Endometrium (tissue), 2 donors: Measurements from ENCODE around the gene TROAP.
"Not testable (repeated sequence)": the region's sequence is repeated elsewhere in the genome, so short reads cannot be mapped to it uniquely, and the experiment has no call there.

Source experiments
- FAIRE-seq: peaks from 2 replicates; lab custom pipeline; 2012; peaks lifted over from hg19 to GRCh38; lab: Jason Lieb, UNC
- donor health status: control.
- donor health status: control.

Gene TROAP

DNA sequence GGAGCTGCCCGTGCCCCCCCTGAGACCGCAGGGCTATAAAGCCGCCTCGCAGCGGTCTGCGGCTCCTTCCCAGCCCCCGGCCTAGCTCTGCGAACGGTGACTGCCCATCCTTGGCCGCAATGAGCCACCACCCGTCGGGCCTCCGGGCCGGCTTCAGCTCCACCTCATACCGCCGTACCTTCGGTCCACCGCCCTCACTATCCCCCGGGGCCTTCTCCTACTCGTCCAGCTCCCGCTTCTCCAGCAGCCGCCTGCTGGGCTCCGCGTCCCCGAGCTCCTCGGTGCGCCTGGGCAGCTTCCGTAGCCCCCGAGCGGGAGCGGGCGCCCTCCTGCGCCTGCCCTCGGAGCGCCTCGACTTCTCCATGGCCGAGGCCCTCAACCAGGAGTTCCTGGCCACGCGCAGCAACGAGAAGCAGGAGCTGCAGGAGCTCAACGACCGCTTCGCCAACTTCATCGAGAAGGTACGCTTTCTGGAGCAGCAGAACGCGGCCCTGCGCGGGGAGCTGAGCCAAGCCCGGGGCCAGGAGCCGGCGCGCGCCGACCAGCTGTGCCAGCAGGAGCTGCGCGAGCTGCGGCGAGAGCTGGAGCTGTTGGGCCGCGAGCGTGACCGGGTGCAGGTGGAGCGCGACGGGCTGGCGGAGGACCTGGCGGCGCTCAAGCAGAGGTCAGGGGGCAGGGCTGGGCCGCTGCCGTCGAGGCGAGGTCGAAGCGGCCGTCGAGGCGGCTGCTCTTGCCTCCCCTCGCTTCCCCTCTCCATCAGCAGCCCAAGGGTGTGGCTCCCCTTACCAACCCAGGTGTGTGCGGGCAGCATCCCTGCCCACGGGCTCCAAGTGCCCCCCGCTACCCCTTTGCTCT, 27.7 kb upstream of the TROAP start, which contains the start of gene PRPH:
PRPH (plus strand) TSS at position 66 of the 855 bp plus-strand sequence; CDS start at position 120, 54 bp downstream.
- no peak for FAIRE-seq

DNA sequence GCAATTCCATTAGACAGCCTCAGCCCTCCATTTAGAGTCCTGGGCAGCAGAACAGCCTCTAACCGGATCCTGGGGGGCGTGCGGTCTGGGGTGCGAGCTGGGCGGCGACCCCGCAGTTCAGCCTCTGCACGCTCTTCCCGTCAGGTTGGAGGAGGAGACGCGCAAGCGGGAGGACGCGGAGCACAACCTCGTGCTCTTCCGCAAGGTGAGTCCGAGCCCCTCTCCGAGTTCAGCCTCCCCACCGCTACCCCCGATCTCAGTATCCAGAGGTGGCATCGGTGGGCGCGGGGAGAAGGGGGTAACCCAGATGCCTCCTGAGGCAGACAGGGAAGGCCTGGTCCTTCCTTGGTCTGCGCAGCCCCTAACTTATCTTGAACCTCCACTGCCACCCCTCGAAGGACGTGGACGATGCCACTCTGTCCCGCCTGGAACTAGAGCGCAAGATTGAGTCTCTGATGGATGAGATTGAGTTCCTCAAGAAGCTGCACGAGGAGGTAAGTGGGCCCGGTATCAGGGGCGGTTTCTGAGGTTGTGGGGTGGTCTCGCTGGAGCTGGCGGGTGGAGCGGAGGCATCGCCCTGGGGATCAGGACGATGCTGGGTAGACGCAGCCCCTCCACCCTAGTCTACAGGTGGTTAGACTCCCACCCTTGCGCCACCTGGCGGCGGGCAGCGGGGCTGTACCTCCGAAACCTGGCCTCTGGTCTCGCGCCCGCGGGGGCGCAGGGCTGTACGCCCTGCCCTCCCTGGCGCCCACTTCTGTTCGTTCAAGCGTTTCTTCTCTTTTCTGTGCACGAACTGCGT, 26.8 kb upstream of the TROAP start:
- FAIRE-seq, result no peak

DNA sequence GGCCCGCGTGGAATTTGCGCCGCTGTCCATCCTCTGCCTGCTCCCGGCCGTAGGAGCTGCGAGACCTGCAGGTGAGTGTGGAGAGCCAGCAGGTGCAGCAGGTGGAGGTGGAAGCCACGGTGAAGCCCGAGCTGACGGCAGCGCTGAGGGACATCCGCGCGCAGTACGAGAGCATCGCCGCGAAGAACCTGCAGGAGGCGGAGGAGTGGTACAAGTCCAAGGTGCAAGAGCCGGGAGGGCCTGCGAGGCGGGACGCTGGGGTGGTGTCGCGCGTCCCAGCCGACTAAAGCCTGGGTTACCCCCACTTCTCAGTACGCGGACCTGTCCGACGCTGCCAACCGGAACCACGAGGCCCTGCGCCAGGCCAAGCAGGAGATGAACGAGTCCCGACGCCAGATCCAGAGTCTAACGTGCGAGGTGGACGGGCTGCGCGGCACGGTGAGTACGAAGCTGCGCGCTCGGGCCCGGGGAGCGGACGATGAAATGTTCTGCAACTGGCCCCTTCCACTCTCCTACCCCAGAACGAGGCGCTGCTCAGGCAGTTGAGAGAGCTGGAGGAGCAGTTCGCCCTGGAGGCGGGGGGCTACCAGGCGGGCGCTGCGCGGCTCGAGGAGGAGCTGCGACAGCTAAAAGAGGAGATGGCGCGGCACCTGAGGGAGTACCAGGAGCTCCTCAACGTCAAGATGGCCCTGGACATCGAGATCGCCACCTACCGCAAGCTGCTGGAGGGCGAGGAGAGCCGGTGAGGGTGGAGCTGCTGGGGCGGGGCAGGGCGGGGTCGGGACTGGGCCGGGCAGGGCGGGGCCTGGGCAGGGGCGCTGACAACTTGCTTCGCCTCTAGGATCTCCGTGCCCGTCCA, 26.0 kb upstream of the TROAP start:
- FAIRE-seq, result no peak

DNA sequence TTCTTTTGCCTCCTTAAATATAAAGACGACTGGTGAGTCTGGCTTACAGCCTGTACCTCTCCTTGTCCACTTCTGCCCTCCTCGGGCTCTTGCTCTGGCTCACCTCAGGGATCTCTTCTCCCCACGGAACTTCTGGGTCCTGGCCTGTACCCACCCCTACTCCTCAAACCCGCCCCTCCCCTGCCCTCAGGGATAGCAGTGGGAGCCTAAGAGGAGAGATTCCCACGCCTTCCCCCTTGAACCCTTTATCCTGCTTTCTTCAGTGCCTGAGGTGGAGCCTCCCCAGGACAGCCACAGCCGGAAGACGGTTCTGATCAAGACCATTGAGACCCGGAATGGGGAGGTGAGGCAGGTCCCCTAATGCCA, 25.4 kb upstream of the TROAP start:
- FAIRE-seq, result no peak

DNA sequence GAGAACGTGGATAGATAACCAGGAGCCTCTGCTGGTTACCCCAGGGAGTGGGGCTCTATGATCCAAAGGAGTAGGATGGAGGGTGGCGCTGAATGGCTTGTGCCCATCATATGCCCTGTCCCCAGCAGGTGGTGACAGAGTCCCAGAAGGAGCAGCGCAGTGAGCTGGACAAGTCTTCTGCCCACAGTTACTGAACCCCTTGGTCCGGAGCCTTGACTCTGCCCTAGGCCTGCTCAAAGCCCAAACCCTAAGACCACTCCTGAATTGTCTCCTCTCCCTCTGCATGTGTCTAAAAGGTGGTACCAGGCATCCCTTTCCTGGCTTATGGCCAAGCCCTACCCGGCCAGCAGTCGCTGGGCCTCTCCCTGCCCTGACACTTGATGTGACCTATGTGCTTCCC, 24.9 kb upstream of the TROAP start:
- no peak for FAIRE-seq

DNA sequence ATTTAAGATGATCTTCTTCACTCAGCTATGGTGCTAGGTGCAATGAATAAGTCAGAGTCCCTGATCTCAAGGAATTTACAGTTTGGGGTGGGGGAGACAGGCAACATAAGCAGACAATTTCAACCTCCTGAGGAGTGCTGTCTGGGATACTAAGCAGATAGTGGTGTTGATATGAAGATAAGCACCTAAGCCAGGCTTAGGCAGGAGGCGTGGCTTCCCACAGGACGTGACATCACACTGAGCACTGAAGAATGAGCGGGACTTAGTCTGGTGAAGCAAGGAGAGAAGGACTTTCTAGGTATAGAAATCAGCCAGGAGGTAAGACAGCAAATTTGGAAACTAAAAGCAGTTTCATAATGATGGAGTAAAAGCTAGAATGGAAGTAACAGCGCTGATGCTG, 21.3 kb upstream of the TROAP start:
- FAIRE-seq, result no peak

DNA sequence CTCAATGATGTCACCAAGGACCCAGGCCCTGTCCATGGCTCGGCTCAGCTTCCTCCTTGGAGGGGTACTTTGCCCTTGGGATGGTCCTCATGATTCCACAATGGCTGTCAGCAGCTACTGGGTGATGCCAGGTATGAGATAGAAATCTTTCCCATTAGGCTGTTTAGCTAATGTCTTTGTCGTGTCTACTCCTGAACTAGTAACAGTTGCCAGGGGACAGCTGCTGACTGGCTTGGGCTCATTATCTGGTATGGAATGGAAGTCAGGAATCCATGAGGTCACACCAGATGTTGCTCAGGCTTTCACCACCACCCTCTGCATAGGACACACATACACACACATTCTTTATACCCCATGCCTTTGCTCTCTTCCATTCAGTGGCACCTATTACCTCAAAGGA, 18.9 kb upstream of the TROAP start:
- no peak for FAIRE-seq

DNA sequence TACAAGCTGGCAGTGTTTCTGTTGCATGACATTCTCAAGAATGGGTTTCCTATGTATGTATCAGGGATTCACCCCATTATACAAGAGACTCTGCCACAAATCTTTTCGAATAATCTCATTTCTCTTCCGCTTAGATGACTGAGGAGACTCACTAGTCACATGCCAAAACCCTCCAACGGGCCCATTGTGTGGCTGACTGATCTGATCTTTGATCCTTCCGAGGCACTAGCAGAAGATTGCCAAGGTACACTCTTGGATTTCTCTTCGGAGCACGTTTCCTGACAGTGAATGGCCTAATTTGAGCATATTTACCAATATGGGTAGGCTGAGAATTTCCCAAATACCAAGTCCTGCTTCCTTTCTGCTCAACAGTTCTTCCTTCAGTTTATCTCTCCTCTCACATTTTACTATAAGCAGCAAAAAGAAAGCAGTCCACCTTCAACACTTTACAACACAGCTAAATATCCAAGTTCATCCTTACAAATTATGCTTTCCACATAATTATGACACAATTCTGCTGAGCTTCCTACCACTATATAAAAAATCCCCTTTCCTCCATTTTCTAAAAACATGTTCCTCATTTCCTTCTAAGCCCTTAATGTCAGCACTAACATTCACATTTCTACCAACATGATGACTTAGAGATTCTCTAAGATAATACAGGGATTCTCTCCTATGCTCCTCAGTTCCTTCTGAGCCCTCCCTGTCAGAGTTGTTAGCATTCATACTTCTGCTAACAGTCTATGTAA, 17.1 kb upstream of the TROAP start:
- FAIRE-seq, result no peak

DNA sequence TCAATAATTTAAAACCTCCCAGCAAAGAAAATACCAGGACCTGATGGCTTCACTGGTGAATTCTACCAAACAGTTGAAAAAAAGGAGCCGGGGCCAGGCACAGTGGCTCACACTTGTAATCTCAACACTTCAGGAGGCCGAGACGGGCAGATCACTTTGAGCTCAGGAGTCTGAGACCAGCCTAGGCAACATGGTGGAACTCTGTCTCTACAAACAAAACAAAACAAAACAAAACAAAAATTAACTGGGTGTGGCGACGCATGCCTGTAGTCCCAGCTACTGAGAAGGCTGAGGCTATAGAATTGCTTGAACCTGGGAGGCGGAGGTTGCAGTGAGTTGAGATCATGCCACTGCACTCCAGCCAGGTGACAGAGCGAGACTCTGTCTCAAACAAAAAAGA, 13.7 kb upstream of the TROAP start:
- FAIRE-seq, result no peak

DNA sequence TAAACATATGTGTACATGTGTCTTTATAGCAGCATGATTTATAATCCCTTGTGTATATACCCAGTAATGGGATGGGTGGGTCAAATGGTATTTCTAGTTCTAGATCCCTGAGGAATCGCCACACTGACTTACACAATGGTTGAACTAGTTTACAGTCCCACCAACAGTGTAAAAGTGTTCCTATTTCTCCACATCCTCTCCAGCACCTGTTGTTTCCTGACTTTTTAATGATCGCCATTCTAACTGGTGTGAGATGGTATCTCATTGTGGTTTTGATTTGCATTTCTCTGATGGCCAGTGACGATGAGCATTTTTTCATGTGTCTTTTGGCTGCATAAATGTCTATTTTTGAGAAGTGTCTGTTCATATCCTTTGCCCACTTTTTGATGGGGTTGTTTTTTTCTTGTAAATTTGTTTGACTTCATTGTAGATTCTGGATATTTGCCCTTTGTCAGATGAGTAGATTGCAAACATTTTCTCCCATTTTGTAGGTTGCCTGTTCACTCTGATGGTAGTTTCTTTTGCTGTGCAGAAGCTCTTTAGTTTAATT, 12.5 kb upstream of the TROAP start:
- not testable (repeated sequence) for FAIRE-seq

DNA sequence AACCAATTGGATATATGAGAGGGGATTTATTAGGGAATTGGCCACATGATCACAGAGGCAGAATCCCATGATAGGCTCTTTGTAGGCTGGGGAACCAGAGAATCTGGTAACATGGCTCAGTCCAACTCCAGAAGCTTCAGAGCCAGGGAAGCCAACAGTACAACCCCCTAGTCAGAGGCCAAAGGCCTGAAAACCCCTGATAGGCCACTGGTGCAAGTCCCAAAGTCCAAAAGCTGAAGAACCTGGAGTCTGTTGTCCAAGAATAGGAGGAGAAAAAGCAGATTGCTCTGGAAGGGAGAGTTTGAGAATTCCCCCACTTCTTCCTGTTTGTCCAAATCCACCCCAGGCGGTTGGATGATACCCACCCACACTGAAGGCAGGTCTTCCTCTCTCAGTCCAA, 8.2 kb upstream of the TROAP start:
- FAIRE-seq, result no peak

DNA sequence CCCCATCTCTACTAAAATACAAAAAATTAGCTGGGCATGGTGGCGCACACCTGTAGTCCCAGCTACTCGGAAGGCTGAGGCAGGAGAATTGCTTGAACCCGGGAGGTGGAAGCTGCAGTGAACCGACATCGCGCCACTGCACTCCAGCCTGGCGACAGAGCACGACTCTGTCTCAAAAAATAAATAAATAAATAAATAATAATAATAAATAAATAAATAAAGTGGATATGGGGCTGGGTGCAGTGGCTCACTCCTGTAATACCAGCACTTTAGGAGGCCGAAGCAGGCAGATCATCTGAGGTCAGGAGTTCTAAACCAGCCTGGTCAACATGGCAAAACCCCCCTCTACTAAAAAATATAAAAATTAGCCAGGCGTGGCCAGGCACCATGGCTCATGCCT, 5.9 kb upstream of the TROAP start:
- not testable (repeated sequence) for FAIRE-seq

DNA sequence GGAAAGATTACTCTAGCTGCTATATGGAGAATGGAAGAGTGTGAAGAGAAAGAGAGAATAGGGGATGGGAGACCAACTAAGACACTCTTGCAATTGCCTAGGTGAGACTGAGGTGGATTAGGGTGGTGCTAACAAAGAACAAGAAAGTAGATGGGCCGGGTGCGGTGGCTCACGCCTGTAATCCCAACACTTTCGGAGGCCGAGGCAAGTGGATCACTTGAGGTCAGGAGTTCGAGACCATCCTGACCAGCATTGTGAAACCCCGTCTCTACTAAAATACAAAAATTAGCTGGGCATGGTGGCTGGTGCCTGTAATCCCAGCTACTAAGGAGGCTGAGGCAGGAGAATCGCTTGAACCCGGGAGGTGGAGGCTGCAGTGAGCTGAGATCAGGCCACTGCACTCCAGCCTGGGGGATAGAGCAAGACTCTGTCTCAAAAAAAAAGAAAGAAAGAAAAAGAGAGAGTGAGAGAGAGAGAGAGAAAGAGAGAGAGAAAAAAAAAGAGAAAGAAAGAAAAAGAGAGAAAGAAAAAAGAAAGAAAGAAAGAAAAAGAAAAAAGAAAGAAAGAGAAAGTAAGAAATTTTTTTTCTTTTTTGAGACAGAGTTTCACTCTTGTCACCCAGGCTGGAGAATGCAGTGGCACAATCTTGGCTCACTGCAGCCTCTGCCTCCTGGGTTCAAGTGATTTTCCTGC, 2.5 kb upstream of the TROAP start:
- FAIRE-seq, result not testable (repeated sequence)

DNA sequence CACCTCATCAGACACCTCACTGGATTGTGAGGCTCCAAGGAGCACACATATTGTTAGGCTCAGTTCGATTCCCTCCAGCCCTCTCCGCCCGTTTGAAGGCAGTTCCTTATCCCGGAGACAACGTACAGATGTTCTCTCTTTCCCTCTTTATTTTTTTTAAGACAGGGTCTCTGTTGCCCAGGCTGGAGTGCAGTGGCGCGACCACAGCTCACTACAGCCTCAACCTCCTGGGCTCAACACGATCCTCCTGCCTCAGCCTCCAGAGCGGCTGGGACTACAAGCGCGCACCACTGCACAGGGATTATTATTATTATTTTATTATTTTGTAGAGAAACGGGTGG, 718 bp upstream of the TROAP start:
- FAIRE-seq, result no peak

DNA sequence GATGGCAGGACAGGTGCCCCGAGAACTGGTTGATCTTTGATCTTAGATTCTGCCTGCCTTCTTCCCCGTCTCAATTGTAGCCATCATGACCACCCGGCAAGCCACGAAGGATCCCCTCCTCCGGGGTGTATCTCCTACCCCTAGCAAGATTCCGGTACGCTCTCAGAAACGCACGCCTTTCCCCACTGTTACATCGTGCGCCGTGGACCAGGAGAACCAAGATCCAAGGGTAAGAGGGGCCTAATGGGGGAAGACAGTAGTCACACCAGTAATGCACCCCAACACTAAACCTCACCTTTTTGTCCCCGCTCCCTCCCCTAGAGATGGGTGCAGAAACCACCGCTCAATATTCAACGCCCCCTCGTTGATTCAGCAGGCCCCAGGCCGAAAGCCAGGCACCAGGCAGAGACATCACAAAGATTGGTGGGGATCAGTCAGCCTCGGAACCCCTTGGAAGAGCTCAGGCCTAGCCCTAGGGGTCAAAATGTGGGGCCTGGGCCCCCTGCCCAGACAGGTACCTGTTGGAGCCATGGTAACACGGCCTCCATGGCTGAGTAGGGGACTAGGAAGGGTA, 556 bp downstream of the TROAP start:
- FAIRE-seq, result no peak

DNA sequence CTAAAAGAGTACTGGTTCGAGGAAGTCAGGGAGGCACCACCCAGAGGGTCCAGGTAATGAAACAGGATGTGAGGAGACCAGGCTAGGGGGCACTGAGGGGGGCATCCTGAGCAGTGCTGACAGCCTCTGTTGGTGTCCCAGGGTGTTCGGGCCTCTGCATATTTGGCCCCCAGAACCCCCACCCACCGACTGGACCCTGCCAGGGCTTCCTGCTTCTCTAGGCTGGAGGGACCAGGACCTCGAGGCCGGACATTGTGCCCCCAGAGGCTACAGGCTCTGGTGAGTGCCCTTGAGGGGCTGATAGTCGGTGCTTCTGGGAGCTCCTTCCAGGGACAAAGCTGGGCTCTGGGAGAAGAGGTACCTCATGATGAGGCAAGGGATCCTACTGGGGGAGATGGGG, 2.6 kb downstream of the TROAP start:
- no peak for FAIRE-seq

DNA sequence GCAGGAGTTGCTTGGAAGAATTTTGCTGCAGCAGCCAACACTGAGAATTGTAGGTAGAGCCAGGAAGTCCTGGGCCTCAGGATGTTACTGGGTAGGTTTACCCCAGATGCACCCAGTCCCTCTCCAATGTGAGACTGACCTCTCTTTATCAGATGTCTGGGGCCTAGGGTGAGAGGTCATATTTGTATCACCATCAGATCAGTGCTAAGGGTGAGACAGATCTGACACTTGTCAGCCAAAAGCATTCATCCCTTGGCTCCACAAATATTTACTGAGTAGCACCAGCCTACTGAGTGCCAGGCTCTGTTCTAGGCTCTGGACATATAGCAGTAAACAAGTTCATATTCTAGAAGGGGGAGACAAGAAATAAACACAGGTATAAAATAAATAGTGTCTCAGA, 4.3 kb downstream of the TROAP start:
- FAIRE-seq, result no peak

DNA sequence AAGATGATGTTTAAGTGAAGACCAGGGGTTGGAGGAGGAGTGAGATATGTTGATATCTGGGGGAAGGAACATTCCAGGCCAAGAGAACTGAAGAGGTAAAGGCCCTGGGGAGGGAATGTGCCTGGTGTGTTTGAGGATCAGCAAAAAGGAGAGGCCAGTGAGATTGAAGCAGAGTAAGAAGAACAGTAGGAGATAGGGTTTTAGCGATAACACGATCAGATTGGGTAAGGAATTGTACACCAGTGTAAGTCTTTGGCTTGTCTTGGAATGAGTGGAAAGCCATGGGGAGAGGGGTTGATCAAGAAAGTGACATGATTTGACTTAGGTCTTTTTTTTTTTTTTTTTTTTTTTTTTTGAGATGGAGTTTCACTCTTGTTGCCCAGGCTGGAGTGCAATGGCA, 4.8 kb downstream of the TROAP start:
- FAIRE-seq, result no peak

DNA sequence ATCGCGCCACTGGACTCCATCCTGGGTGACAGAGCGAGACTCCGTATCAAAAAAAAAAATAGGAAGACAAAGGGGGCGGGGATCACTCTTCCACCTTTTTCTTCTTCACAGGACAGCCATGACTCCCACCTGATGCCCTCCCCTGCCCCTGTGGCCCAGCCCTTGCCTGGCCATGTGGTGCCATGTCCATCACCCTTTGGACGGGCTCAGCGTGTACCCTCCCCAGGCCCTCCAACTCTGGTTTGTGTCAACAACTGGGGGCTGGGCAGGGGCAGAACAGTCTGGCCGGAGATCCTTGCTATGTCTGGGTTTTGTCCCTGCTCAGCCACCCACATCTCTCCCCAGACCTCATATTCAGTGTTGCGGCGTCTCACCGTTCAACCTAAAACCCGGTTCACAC, 5.8 kb downstream of the TROAP start:
- FAIRE-seq, result no peak

DNA sequence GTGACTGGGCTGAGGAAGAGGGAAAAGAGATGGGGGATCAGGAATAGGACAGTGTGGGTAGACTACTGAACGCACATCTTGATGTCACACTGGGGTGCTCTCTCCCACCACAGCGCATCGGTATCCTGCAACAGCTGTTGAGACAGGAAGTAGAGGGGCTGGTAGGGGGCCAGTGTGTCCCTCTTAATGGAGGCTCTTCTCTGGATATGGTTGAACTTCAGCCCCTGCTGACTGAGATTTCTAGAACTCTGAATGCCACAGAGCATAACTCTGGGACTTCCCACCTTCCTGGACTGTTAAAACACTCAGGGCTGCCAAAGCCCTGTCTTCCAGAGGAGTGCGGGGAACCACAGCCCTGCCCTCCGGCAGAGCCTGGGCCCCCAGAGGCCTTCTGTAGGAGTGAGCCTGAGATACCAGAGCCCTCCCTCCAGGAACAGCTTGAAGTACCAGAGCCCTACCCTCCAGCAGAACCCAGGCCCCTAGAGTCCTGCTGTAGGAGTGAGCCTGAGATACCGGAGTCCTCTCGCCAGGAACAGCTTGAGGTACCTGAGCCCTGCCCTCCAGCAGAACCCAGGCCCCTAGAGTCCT, 7.1 kb downstream of the TROAP start:
- FAIRE-seq, result no peak
